ENCODE results near the gene TEX9.

TEX9 gene

GRCh38 chr15:56353740-56354139 lies 11.5 kb upstream of the TEX9 start:
- TF ChIP-seq, protein P1, sequence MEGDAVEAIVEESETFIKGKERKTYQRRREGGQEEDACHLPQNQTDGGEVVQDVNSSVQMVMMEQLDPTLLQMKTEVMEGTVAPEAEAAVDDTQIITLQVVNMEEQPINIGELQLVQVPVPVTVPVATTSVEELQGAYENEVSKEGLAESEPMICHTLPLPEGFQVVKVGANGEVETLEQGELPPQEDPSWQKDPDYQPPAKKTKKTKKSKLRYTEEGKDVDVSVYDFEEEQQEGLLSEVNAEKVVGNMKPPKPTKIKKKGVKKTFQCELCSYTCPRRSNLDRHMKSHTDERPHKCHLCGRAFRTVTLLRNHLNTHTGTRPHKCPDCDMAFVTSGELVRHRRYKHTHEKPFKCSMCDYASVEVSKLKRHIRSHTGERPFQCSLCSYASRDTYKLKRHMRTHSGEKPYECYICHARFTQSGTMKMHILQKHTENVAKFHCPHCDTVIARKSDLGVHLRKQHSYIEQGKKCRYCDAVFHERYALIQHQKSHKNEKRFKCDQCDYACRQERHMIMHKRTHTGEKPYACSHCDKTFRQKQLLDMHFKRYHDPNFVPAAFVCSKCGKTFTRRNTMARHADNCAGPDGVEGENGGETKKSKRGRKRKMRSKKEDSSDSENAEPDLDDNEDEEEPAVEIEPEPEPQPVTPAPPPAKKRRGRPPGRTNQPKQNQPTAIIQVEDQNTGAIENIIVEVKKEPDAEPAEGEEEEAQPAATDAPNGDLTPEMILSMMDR (IDR thresholded peaks at IDR 0.05; ENCODE audit: insufficient read depth, low read length, missing control alignments) = no peak
- ChIA-PET POLR2A (no interaction called here), CTCF (no interaction called here)
- no peak overlapping the region for H3K4me3 ChIP-seq (ENCODE audit: low read depth, low read length)
- no peak for DNase-seq (ENCODE audit: low read depth, low spot score)

- CTCF ChIA-PET = no interaction called here
- TF ChIP-seq, protein P1 (IDR thresholded peaks at IDR 0.05; ENCODE audit: insufficient read depth, low read length, missing control alignments) = no peak
- no peak for DNase-seq (ENCODE audit: low read depth, low spot score)
- no peak overlapping the region for H3K4me3 ChIP-seq (ENCODE audit: low read depth, low read length)
- POLR2A ChIA-PET = interaction anchor here (0.7 kb wide), 1 partner anchor 8 kb away, joined by 6 read pairs; no protein-coding TSS in a partner anchor
Observed at GRCh38 chr15:56356616-56357015, 8.6 kb upstream of the TEX9 start.

- TF ChIP-seq, protein P1 (IDR thresholded peaks at IDR 0.05; ENCODE audit: insufficient read depth, low read length, missing control alignments) = no peak
- POLR2A ChIA-PET = no interaction called here
- CTCF ChIA-PET = no interaction called here
- DNase-seq (ENCODE audit: low read depth, low spot score) = no peak
- no peak overlapping the region for H3K4me3 ChIP-seq (ENCODE audit: low read depth, low read length)
Observed at GRCh38 chr15:56358604-56359003, 6.6 kb upstream of the TEX9 start.

DNA sequence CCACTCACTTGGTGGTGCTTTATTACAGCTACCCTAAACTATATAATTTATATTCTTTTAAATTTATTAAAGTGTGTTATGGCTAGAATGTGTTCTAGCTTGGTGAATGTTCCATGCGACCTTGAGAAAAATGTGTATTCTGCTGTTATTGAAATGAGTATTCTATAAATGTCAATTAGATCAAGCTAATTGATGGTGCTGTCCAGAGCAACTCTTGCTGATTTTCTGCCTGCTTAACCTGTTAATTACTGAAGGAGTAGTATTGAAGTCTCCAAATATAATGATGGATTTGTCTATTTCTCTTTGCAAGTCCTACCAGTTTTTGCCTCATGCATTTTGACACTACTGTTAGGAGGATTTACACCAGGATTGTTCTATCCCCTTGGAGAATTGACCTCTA lies 3.2 kb upstream of the TEX9 start:
- no peak for DNase-seq (ENCODE audit: low read depth, low spot score)
- TF ChIP-seq, protein P1 (IDR thresholded peaks at IDR 0.05; ENCODE audit: insufficient read depth, low read length, missing control alignments) = no peak
- POLR2A ChIA-PET = no interaction called here
- CTCF ChIA-PET = no interaction called here
- no peak overlapping the region for H3K4me3 ChIP-seq (ENCODE audit: low read depth, low read length)

GRCh38 chr15:56366211-56366610 lies 985 bp downstream of the TEX9 start:
- CTCF ChIA-PET = no interaction called here
- no peak for DNase-seq (ENCODE audit: low read depth, low spot score)
- peak overlapping the region; percentile 75 for H3K4me3 ChIP-seq (ENCODE audit: low read depth, low read length)
- TF ChIP-seq, protein P1 (IDR thresholded peaks at IDR 0.05; ENCODE audit: insufficient read depth, low read length, missing control alignments) = no peak
- POLR2A ChIA-PET = no interaction called here

GRCh38 chr15:56367156-56367555 lies 1.9 kb downstream of the TEX9 start:
- TF ChIP-seq, protein P1 (IDR thresholded peaks at IDR 0.05; ENCODE audit: insufficient read depth, low read length, missing control alignments) = no peak
- no peak for DNase-seq (ENCODE audit: low read depth, low spot score)
- ChIA-PET POLR2A (no interaction called here), CTCF (no interaction called here)
- H3K4me3 ChIP-seq (ENCODE audit: low read depth, low read length) = no peak overlapping the region

All from AG04449 (cell line).